ENCODE data around the gene PLEKHG3. TPM values are rescaled to one million over a fixed set of nuclear protein-coding genes. Genes with fewer than 3 reads are reported as not detected.

PLEKHG3 gene
- total RNA-seq, 1 donor: 0.27 TPM

DNA sequence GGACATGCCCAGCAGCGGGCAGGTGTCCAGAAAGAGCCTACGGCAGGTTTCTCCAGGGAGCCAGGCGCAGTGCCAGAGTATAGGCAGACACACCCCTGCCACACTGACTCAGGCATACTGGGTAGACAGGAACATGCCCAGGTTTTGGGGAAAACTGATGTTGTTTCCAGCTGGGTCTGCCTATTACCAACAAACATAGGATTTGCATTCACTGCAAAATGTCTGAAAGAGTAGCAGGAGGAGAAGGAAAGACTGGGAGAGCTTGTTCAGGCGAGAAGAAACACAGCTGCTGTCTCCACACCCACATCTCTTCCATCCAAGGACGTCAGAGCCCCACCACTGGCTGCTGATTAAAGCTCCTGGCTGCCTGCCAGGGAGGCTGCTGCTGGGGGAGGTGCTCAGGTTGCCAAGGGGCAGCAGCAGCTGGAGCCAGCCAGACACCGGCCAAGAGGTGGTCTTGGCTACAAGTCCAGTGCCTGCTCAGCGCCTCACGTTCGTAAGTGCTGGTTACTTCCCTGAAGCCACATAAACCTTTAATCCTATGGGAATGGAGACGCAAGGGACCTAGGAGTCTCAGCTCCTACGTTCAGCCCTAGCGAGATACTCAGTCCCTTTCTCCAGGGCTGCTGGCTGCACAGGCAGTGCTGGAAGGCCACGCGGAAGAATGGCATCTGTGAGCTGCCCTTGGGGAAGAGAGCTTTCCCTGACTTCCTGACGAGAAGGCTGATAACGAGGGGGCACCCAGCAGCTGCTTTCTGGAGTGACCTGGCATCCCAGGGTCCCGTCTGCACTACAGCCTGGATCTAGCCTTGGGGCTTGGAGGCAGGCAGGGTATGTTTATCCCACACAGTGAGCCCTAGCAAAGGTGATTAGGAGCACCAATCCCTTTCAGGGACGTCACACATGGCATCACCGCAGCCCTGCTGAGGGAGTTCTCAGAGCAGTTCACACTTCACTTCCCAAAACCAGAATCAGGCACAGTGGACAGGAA lies 58.1 kb downstream of the PLEKHG3 start:
- peak in 2 of 3 donors; percentile 54 to 75 for DNase-seq (ENCODE audit: low read depth in 2 of 3, low spot score in 2 of 3)

DNA sequence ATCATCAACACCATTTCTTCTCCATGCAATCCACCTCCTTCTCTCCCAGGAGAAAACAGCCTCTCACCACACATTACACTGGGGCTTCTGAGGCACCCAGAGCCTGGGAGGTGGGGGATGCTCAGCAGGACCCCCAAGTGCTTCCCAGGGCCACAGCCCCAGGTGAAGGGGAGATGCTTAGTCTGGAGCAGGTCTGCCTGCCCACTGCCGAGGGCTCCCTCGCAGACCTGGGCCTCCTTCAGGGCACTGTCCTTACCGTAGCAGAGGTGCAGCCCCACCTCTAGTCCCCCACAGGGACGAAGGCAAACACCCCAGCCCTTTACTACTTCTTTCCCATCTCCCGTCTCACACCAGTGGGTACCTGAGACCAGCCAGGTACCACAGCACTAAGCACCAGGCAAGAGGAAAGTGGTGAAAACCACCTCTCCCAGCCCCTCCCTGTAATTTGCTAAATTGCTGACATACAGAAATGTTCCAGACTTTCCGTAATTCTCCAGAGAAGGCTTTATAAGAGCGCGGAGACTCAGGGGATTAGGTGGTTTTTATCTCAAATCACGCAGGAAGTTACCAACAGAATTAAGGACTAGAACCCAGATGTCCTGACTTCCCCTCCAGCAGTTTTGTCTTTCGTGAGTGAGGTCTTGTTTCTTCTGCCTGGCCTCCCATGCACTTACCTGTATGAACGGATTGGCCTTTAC lies 59.0 kb downstream of the PLEKHG3 start:
- DNase-seq (ENCODE audit: low read depth in 2 of 3, low spot score in 2 of 3): no peak

DNA sequence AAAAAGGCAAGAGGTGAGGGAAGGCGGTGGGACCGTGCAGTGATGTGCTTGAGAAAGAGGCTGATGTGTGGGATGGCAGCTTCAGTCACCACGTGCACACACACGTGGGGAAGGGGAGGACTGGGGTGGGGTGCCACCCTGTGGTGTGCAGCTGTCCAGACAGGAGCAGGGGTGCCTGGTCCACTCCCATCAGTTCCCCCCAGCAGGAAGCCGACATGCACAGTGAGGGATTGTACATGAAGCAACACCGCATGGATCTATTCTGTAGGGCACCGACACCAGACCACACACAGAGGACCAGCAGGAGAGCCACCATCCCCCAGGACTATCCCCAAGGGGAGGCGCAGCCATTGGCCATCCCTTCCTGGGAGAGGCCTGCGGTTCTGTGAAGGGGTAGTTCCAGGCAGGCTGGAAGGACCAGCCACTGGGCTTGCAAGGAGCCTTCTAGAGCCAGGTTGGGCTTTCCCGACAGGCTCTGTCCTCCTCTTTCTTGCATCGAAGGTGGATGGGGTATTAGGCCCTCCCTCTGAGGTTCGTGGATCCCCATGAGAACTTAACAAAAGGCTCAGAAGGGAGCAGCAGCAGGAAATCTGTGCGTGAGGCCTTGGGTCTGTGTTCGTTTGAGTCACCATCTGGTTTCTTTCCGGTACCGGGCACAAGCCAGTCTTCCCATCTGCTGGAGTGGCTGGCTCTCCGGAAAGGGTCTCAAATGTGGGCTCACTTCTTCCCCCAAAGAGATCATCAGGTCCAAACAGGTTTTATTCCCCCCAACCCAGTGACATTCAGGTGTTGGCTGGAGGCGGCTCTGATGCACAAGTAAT lies 59.8 kb downstream of the PLEKHG3 start:
- peak in 2 of 3 donors; percentile 29 to 42 for DNase-seq (ENCODE audit: low read depth in 2 of 3, low spot score in 2 of 3)

DNA sequence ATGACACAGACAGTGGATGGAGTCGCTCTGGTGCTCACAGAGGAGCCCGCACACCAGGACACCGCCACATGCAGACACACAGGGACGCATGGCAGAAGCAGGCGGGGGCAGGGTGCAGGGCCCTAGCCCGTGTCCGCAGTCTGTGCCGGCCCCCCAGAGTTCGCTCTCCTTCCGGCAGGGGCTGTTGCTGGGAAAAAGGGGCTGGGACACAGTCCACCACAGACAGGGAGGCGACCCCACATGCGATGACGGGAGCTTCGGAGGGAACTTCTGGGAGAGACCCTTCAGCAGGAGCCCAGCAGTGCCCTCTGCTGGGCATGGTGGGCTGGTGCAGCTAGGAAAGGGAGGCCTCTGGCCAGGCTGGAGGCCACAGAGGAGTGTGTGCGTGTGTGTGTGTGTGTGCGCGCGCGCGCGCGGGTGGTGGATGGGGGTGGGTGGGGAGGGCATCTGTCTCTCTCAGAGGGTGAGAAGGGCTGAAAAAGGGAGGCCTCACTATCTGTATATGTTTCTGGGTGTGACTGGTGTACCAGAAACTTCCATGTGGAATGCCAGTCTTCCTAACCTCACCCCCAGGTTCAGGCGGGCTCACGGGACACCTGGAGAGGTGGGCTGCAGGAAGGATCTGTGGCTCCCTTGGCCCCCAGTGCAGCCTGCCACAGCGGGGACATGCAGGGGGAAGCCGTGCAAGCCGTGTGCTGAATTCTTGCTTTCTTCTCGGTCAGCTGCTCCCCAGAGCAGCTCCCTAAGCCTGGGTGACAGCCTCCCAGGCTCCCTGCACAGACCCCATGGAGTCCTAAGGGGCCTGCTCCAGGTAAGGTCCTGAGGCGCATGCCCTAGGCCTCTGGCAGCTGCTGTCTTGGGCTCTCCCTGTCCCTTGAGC lies 60.7 kb downstream of the PLEKHG3 start:
- peak; percentile 44 to 82 (median 73) for DNase-seq (ENCODE audit: low read depth in 2 of 3, low spot score in 2 of 3)

GRCh38 chr14:64765740-64766302 lies 61.6 kb downstream of the PLEKHG3 start:
- no peak for DNase-seq (ENCODE audit: low read depth in 2 of 3, low spot score in 2 of 3)

- no peak for DNase-seq (ENCODE audit: low read depth in 2 of 3, low spot score in 2 of 3)
These were observed 62.4 kb downstream of the PLEKHG3 start for GRCh38 chr14:64766430-64767151.

DNA sequence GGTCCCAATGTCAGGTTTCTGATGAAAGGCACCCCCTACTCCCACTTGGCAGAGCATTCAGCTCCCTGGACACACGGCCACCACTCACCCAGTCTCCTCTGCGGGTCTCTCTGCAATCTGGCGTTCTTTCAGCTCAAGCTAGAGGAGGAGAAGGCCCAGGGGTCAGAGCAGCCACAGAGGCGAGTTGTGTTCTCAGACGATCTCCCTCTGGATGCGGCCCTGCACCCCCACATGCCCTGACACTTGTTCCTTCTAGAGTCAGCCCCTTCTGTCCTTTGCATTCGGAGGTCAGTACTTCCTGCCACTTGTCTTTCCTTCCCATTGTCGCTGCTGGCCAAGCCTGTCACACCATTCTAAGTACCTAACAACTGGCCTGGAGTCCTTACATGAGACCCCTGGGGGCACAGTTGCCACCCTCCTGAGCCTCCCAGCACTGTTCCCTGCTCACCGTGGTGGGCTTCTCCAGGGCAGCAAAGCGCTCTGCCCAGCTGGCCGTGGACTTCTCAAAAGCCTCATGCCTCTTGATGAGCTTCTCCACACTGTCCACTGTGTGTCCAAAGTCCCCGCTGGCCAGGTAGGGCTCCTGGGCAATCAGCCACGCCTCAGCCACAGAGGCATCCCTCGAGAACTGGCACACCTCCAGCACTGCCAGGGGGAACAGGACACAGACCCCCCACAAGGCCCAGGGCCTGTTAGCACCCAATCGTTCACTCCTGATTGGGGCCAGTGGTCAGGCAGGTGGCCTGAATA lies 63.2 kb downstream of the PLEKHG3 start:
- DNase-seq (ENCODE audit: low read depth in 2 of 3, low spot score in 2 of 3): no peak

- DNase-seq (ENCODE audit: low read depth in 2 of 3, low spot score in 2 of 3): no peak
These were observed 64.3 kb downstream of the PLEKHG3 start for GRCh38 chr14:64768401-64769095.

GRCh38 chr14:64769096-64770020 lies 65.1 kb downstream of the PLEKHG3 start:
- DNase-seq (ENCODE audit: low read depth in 2 of 3, low spot score in 2 of 3): no peak

- DNase-seq (ENCODE audit: low read depth in 2 of 3, low spot score in 2 of 3): no peak
These were observed 66.5 kb downstream of the PLEKHG3 start for GRCh38 chr14:64770751-64771150.

DNA sequence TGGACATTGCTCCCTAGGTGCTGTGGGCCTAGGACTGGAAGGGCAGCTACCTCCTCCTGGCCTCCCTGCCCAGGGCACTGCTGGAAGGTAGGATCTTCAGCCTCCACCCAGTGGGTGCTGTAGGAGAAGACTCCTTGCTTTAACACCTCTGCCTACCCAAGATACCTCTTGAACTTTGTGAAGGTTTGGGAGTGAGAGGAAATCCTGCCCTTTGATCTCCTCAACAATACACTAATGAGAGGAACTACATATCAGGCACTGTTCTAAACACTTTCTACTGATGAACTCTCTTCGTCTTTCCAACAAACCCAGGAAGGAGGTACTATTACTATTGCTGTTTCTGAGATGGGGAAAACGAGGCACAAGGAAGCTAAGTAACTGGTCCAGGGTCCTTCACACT lies 66.9 kb downstream of the PLEKHG3 start:
- no peak for DNase-seq (ENCODE audit: low read depth in 2 of 3, low spot score in 2 of 3)

DNA sequence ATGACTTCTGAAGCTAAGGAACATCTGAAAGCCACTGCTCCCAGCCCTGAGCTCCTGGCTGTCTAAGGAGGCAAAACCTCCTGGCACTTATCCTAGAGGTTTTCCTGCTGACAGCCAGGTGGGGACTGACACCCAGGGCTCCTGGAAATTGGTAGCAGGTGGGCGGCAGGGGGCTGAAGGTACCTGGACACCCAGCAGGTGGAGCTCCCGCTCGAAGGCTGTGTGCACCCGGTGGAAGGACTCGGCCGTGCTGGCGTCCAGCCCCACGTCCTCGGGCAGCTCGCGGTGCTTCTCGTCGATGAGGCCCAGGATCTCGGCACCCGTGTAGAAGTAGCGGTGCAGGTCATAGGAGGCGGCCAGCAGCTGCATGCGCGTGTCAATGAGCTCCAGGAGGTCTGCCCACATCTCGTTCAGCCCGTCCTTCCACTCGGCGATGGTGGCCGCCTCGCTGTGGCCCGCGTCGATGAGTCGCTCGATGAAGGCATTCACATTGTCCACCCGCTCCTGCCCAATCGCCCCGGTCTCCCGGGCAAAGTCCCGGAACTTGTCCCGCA lies 68.2 kb downstream of the PLEKHG3 start:
- no peak for DNase-seq (ENCODE audit: low read depth in 2 of 3, low spot score in 2 of 3)

DNA sequence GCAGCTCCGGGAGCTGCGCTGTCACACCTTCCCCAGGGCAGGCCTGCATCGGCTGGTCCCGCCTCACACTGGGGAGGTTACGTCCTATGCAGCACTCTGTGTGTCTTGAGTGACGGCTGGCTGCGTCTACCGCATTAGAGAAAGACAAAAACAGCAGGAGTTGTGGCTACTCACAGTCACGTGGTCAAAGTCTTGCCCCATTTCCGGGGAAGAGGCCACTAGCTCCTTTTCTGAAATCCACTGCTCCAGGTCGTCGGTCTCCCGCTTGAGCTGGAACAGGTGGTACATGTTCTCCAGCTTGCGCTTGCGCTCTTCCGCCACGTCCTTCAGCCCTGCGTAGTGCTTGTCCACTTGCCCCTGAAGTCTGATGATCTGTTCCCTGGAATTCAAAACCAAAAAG lies 68.8 kb downstream of the PLEKHG3 start:
- no peak for DNase-seq (ENCODE audit: low read depth in 2 of 3, low spot score in 2 of 3)

DNA sequence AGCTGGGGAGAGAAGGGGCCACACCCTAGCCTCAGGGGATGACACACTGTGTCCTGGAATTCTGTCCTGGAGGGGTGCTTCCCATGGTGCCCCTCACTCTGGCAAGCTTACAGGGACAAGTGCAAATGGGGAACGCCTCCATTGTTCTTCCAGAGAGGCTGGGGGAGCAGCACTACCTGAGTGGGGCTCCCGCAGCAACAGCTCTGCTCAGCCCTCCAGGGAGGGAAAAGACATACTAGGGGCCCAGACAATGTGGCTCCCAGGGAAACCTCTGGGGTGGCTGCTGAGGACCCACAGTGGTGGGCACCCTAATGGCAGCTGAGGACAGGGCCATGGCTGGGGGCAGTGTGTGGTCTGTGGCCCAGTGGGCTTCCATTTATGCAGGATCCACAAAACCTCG lies 69.4 kb downstream of the PLEKHG3 start:
- no peak for DNase-seq (ENCODE audit: low read depth in 2 of 3, low spot score in 2 of 3)

GRCh38 chr14:64774272-64774671 lies 70.0 kb downstream of the PLEKHG3 start:
- no peak for DNase-seq (ENCODE audit: low read depth in 2 of 3, low spot score in 2 of 3)

- DNase-seq (ENCODE audit: low read depth in 2 of 3, low spot score in 2 of 3): no peak
These were observed 71.0 kb downstream of the PLEKHG3 start for GRCh38 chr14:64775081-64775777.
